ENCODE results near the gene BAZ2B. TPM values are rescaled to one million over a fixed set of nuclear protein-coding genes. Genes with fewer than 3 reads are reported as not detected.

BAZ2B gene
- total and polyA plus RNA-seq, 2 experiments from 2014 or later = 51.7 to 62.9 TPM

DNA sequence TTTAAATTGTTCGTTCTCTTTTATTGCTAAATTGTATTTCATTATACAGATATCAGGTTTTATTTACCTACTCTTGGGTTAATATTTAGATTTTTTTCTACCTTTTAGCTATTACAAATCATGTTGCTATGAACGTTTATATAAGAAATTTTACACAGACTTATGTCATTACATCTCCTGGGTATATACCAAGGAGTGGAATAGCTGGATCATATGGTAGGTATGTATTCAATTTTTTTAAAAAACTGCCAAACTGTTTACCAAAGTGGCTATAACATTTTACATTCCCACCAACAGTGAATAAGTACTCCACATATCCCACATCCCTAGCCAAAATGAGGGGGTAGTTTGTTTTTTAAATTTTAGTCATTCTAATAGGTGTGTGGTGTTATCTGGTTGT, 32.3 kb upstream of the BAZ2B start (continued):
- TF ChIP-seq, protein P1, sequence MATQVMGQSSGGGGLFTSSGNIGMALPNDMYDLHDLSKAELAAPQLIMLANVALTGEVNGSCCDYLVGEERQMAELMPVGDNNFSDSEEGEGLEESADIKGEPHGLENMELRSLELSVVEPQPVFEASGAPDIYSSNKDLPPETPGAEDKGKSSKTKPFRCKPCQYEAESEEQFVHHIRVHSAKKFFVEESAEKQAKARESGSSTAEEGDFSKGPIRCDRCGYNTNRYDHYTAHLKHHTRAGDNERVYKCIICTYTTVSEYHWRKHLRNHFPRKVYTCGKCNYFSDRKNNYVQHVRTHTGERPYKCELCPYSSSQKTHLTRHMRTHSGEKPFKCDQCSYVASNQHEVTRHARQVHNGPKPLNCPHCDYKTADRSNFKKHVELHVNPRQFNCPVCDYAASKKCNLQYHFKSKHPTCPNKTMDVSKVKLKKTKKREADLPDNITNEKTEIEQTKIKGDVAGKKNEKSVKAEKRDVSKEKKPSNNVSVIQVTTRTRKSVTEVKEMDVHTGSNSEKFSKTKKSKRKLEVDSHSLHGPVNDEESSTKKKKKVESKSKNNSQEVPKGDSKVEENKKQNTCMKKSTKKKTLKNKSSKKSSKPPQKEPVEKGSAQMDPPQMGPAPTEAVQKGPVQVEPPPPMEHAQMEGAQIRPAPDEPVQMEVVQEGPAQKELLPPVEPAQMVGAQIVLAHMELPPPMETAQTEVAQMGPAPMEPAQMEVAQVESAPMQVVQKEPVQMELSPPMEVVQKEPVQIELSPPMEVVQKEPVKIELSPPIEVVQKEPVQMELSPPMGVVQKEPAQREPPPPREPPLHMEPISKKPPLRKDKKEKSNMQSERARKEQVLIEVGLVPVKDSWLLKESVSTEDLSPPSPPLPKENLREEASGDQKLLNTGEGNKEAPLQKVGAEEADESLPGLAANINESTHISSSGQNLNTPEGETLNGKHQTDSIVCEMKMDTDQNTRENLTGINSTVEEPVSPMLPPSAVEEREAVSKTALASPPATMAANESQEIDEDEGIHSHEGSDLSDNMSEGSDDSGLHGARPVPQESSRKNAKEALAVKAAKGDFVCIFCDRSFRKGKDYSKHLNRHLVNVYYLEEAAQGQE (IDR thresholded peaks at IDR 0.05; ENCODE audit: unreplicated experiment) = no peak
- TF ChIP-seq, protein P2, sequence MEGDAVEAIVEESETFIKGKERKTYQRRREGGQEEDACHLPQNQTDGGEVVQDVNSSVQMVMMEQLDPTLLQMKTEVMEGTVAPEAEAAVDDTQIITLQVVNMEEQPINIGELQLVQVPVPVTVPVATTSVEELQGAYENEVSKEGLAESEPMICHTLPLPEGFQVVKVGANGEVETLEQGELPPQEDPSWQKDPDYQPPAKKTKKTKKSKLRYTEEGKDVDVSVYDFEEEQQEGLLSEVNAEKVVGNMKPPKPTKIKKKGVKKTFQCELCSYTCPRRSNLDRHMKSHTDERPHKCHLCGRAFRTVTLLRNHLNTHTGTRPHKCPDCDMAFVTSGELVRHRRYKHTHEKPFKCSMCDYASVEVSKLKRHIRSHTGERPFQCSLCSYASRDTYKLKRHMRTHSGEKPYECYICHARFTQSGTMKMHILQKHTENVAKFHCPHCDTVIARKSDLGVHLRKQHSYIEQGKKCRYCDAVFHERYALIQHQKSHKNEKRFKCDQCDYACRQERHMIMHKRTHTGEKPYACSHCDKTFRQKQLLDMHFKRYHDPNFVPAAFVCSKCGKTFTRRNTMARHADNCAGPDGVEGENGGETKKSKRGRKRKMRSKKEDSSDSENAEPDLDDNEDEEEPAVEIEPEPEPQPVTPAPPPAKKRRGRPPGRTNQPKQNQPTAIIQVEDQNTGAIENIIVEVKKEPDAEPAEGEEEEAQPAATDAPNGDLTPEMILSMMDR (conservative IDR thresholded peaks at IDR 0.05; ENCODE audit: low read depth in 2 of 2) = no peak
- TF ChIP-seq POLR2AphosphoS5 (IDR thresholded peaks at IDR 0.05; ENCODE audit: low read depth) (no peak), CREB1 (CRISPR knock-in tag; IDR thresholded peaks at IDR 0.05; ENCODE audit: low read depth) (no peak), NANOG (IDR thresholded peaks at IDR 0.05; ENCODE audit: borderline replicate concordance) (no peak), ZNF114 (CRISPR knock-in tag; IDR thresholded peaks at IDR 0.05) (no peak), JUNB (IDR thresholded peaks at IDR 0.05; ENCODE audit: unreplicated experiment) (no peak), EZH2 (IDR thresholded peaks at IDR 0.05; ENCODE audit: low read depth, unreplicated experiment) (no peak)
- TF ChIP-seq, protein P3, sequence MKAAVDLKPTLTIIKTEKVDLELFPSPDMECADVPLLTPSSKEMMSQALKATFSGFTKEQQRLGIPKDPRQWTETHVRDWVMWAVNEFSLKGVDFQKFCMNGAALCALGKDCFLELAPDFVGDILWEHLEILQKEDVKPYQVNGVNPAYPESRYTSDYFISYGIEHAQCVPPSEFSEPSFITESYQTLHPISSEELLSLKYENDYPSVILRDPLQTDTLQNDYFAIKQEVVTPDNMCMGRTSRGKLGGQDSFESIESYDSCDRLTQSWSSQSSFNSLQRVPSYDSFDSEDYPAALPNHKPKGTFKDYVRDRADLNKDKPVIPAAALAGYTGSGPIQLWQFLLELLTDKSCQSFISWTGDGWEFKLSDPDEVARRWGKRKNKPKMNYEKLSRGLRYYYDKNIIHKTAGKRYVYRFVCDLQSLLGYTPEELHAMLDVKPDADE (IDR thresholded peaks at IDR 0.05) = no peak

DNA sequence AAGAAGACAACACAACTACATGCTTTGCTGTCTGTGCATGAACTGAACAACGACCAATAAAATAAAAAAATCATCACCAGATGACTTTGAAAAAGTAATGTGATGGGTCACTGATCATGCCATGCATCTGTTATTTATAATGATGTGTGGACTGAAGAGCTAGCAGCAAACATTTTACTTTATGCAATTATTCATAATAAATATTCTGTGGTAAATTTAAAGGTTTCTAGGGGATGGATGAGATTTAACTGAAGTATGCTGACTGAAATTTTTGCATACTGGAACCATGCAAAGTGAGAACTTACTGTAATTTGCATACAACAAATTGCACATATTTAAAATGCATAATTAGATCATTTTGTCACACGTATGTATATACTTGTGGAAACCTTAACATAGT, 31.3 kb upstream of the BAZ2B start:
- no peaks in the 10 kb centered on the region; the same call in 1 of the 2 replicates for H3K9me2 ChIP-seq (ENCODE audit: insufficient read depth)
- no peak overlapping the region for H2AFZ ChIP-seq
- Mint-ChIP-seq H3K36me3 (ENCODE audit: low read depth) (peaks cover 44% of the 10 kb centered on the region), H3K4me3 (no peak overlapping the region), H3K27ac (no peak overlapping the region), H3K27me3 (ENCODE audit: insufficient read depth, low read depth, poor library complexity) (no peaks in the 10 kb centered on the region), H3K9me3 (peaks cover 46% of the 10 kb centered on the region), H3K4me1 (no peaks in the 10 kb centered on the region)
- no peaks in the 10 kb centered on the region for H4K20me1 ChIP-seq (replicated peaks; ENCODE audit: insufficient read depth)
- ATAC-seq = no peak
- no peaks in the 10 kb centered on the region for H3K27me3 ChIP-seq (ENCODE audit: insufficient read depth)
- H3K4me3 ChIP-seq = no peak overlapping the region
- no peaks in the 10 kb centered on the region for H3K36me3 ChIP-seq (ENCODE audit: insufficient read depth)
- no peaks in the 10 kb centered on the region for H3F3A ChIP-seq (replicated peaks; ENCODE audit: low read depth)
- no peak for DNase-seq (ENCODE audit: low spot score)
- no peak overlapping the region for H3K27ac ChIP-seq (ENCODE audit: low read depth)
- H3K4me1 ChIP-seq (ENCODE audit: insufficient read depth) = no peaks in the 10 kb centered on the region
- H3K4me2 ChIP-seq = no peak overlapping the region
- H3K79me2 ChIP-seq (replicated peaks; ENCODE audit: insufficient read depth) = no peaks in the 10 kb centered on the region
- TF ChIP-seq POLR2AphosphoS5 (IDR thresholded peaks at IDR 0.05; ENCODE audit: low read depth) (no peak), ZNF331 (CRISPR knock-in tag; IDR thresholded peaks at IDR 0.05; ENCODE audit: low read depth) (no peak), EZH2phosphoT487 (IDR thresholded peaks at IDR 0.05; ENCODE audit: unreplicated experiment) (no peak), NANOG (IDR thresholded peaks at IDR 0.05; ENCODE audit: borderline replicate concordance) (no peak)
- TF ChIP-seq, protein P1 (IDR thresholded peaks at IDR 0.05; ENCODE audit: unreplicated experiment) = no peak
- TF ChIP-seq, protein P3 (IDR thresholded peaks at IDR 0.05) = no peak
- TF ChIP-seq, protein P2 (conservative IDR thresholded peaks at IDR 0.05; ENCODE audit: low read depth in 2 of 2) = no peak

All from GM23338 (cell line).